Mucosa of stomach (tissue), 1 donor: ENCODE data around the gene MPPE1.
"Not testable (repeated sequence)": the region's sequence is repeated elsewhere in the genome, so short reads cannot be mapped to it uniquely, and the experiment has no call there.

Experiments
- H3K27me3 ChIP-seq: one replicate; pipeline ENCODE4 v1.7.0; 2013; ENCODE audit warnings: mild to moderate bottlenecking, low read length; ENCODE audit not compliant: control insufficient read depth, insufficient read depth
- H3K36me3 ChIP-seq: one replicate; pipeline ENCODE4 v1.7.0; 2013; ENCODE audit warnings: low read length; ENCODE audit not compliant: control insufficient read depth, insufficient read depth
- H3K4me1 ChIP-seq: one replicate; pipeline ENCODE4 v1.7.0; 2013; ENCODE audit warnings: mild to moderate bottlenecking, low read length; ENCODE audit not compliant: control insufficient read depth, insufficient read depth
- H3K4me3 ChIP-seq: one replicate; pipeline ENCODE4 v1.7.0; 2013; ENCODE audit warnings: low read length
- H3K9ac ChIP-seq: one replicate; pipeline ENCODE4 v1.7.0; 2013; ENCODE audit warnings: mild to moderate bottlenecking, low read length, moderate library complexity
- H3K9me3 ChIP-seq: one replicate; pipeline ENCODE4 v1.7.0; 2013; ENCODE audit warnings: mild to moderate bottlenecking, low read length, moderate library complexity; ENCODE audit not compliant: control insufficient read depth
- donor health status: Pancreatic carcinoma.

MPPE1 gene

GRCh38 chr18:11909591-11910026, 1.5 kb upstream of the MPPE1 start:
- H3K4me1 ChIP-seq, result peaks cover 16% of the 10 kb centered on the region
- H3K9me3 ChIP-seq, result no peaks in the 10 kb centered on the region
- peak overlapping the region; percentile 100 for H3K9ac ChIP-seq

GRCh38 chr18:11909061-11909455, 941 bp upstream of the MPPE1 start:
- H3K9ac ChIP-seq, result peak overlapping the region; percentile 100
- no peaks in the 10 kb centered on the region for H3K27me3 ChIP-seq
- peaks cover 16% of the 10 kb centered on the region for H3K4me1 ChIP-seq
- H3K9me3 ChIP-seq, result no peaks in the 10 kb centered on the region
- H3K36me3 ChIP-seq, result no peaks in the 10 kb centered on the region
- H3K4me3 ChIP-seq, result peak overlapping the region; percentile 85

More at GRCh38 chr18:11909591-11910026, 1.5 kb upstream of the MPPE1 start:
- Histone ChIP-seq H3K4me3 (peak overlapping the region; percentile 85), H3K27me3 (no peaks in the 10 kb centered on the region), H3K36me3 (no peaks in the 10 kb centered on the region)

GRCh38 chr18:11906926-11907874, 917 bp downstream of the MPPE1 start:
- Histone ChIP-seq H3K4me1 (peaks cover 16% of the 10 kb centered on the region), H3K9me3 (no peaks in the 10 kb centered on the region), H3K27me3 (no peaks in the 10 kb centered on the region), H3K9ac (peak overlapping the region; percentile 100), H3K36me3 (no peaks in the 10 kb centered on the region), H3K4me3 (no peak overlapping the region)

GRCh38 chr18:11906176-11906575, 1.9 kb downstream of the MPPE1 start:
- peaks cover 16% of the 10 kb centered on the region for H3K4me1 ChIP-seq
- no peaks in the 10 kb centered on the region for H3K36me3 ChIP-seq
- H3K9me3 ChIP-seq, result no peaks in the 10 kb centered on the region
- no peaks in the 10 kb centered on the region for H3K27me3 ChIP-seq
- H3K4me3 ChIP-seq, result no peak overlapping the region
- no peak overlapping the region for H3K9ac ChIP-seq

- peaks cover 16% of the 10 kb centered on the region for H3K4me1 ChIP-seq
- H3K9me3 ChIP-seq, result no peaks in the 10 kb centered on the region
- H3K9ac ChIP-seq, result no peak overlapping the region
- no peak overlapping the region for H3K4me3 ChIP-seq
- H3K27me3 ChIP-seq, result no peaks in the 10 kb centered on the region
- no peaks in the 10 kb centered on the region for H3K36me3 ChIP-seq
Measured at GRCh38 chr18:11905613-11906012, 2.5 kb downstream of the MPPE1 start.

GRCh38 chr18:11902522-11903292, 5.4 kb downstream of the MPPE1 start:
- H3K9ac ChIP-seq, result no peak overlapping the region
- H3K4me1 ChIP-seq, result peaks cover 7% of the 10 kb centered on the region
- no peaks in the 10 kb centered on the region for H3K27me3 ChIP-seq
- H3K36me3 ChIP-seq, result no peaks in the 10 kb centered on the region
- no peaks in the 10 kb centered on the region for H3K9me3 ChIP-seq
- H3K4me3 ChIP-seq, result no peak overlapping the region

GRCh38 chr18:11901826-11902438, 6.2 kb downstream of the MPPE1 start:
- Histone ChIP-seq H3K9me3 (no peaks in the 10 kb centered on the region), H3K9ac (no peak overlapping the region), H3K36me3 (no peaks in the 10 kb centered on the region), H3K4me1 (peaks cover under 1% of the 10 kb centered on the region), H3K4me3 (no peak overlapping the region), H3K27me3 (no peaks in the 10 kb centered on the region)

- no peaks in the 10 kb centered on the region for H3K36me3 ChIP-seq
Measured at GRCh38 chr18:11899063-11899462, 9.1 kb downstream of the MPPE1 start.

GRCh38 chr18:11897781-11898180, 10.3 kb downstream of the MPPE1 start:
- Histone ChIP-seq H3K27me3 (no peaks in the 10 kb centered on the region), H3K36me3 (no peaks in the 10 kb centered on the region), H3K4me3 (no peak overlapping the region), H3K4me1 (no peaks in the 10 kb centered on the region), H3K9ac (no peak overlapping the region), H3K9me3 (no peaks in the 10 kb centered on the region)

More at GRCh38 chr18:11899063-11899462, 9.1 kb downstream of the MPPE1 start:
- Histone ChIP-seq H3K9me3 (no peaks in the 10 kb centered on the region), H3K9ac (no peak overlapping the region), H3K4me3 (no peak overlapping the region), H3K4me1 (no peaks in the 10 kb centered on the region), H3K27me3 (no peaks in the 10 kb centered on the region)

GRCh38 chr18:11892438-11892837, 15.7 kb downstream of the MPPE1 start:
- H3K9me3 ChIP-seq, H3K36me3 ChIP-seq, H3K4me1 ChIP-seq, H3K4me3 ChIP-seq, H3K9ac ChIP-seq, H3K27me3 ChIP-seq: not testable (repeated sequence)

GRCh38 chr18:11891737-11892136, 16.4 kb downstream of the MPPE1 start:
- no peak overlapping the region for H3K4me3 ChIP-seq
- H3K36me3 ChIP-seq, result no peaks in the 10 kb centered on the region
- no peaks in the 10 kb centered on the region for H3K4me1 ChIP-seq
- no peaks in the 10 kb centered on the region for H3K27me3 ChIP-seq
- no peak overlapping the region for H3K9ac ChIP-seq
- H3K9me3 ChIP-seq, result no peaks in the 10 kb centered on the region

GRCh38 chr18:11889284-11889683, 18.8 kb downstream of the MPPE1 start:
- Histone ChIP-seq H3K36me3 (peaks cover 5% of the 10 kb centered on the region), H3K9me3 (no peaks in the 10 kb centered on the region), H3K9ac (no peak overlapping the region), H3K27me3 (no peaks in the 10 kb centered on the region), H3K4me3 (no peak overlapping the region), H3K4me1 (no peaks in the 10 kb centered on the region)
